GM21423 (cell line): Measurements from ENCODE around the gene MRPS12.
"Not testable (repeated sequence)": the region's sequence is repeated elsewhere in the genome, so short reads cannot be mapped to it uniquely, and the experiment has no call there.

Source experiments
- ATAC-seq: cut with Tn5 transposase; IDR thresholded peaks from one replicate; pipeline ENCODE4 v1.9.1; 2021; ENCODE audit warnings: mild to moderate bottlenecking, moderate library complexity; ENCODE audit not compliant: unreplicated experiment

Gene MRPS12

GRCh38 chr19:38930776-38931520 is at the start of gene MRPS12:
Gene MRPS12 (plus strand): TSS chr19:38930944. CDS start chr19:38931295, 351 bp downstream.
- ATAC-seq: peak; percentile 92

DNA sequence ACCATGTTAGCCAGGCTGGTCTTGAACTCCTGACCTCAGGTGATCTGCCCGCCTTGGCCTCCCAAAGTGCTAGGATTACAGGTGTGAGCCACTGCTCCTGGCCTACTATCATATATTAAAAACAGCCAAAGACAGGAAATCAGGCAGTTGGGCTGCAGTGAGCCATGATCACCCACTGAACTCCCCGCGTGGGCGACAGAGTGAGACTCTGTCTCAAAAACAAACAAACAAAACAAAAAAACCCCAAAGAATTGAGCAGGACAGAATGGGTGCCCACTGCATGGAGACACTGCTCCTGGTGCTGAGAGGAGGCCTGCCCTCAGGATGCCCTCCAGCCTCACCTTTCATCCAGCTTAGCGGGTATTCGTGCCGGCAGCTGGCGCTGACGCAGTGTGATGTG is 47.5 kb upstream of the MRPS12 start:
- ATAC-seq: no peak

DNA sequence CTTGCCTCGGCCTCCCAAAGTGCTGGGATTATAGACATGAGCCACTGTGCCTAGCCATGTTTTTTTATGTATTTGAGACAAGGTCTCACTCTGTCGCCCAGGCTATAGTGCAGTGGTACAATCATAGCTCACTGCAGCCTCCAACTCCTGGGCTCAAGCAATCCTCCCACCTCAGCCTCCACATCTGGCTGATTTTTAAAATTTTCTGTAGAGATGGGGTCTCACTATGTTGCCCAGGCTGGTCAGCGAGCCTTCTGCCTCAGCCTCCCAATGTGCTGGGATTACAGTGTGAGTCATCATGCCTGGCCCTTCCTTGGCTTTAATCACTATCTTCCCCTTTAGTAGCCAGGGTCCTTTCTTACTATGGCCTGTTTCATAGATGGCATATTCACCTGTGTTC is 46.1 kb upstream of the MRPS12 start:
- not testable (repeated sequence) for ATAC-seq

DNA sequence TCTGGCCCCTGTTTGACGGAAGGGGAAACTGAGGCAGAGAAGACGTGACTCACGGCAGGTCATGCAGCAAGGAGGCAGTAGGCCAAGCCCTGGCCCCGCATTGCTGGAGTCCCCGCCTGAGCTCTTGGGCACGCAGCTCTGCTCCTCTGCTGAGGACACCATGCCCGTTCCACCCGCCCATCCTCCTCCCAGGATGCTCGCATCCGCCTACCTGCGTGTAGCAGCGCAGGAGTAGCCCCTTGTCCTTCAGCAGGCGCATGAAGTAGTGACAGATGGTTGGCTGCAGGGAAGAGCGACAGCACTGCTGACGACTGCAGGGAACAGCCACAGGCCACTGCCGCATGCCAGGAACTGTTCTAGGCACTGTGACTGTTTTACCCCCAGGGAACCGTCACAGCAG is 41.9 kb upstream of the MRPS12 start:
- no peak for ATAC-seq

DNA sequence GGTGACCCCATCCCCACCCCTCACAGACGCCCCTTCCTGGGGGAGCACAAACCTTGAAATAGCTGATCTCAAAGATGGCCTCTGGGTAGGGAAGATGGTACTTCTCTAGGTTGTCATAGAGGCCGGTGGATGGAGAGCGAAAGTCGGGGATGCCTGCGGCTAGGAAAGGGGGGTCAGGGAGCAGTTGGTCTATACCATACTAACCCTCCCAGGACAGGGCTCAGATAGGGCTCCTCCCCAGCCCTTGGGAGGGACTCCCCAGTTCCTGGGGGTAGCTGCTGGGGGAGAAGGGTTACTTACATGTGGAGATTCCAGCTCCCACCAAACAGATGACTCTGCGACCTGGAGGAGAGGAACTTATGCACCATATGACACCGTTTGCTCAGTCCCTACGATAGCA is 40.9 kb upstream of the MRPS12 start:
- ATAC-seq: no peak

DNA sequence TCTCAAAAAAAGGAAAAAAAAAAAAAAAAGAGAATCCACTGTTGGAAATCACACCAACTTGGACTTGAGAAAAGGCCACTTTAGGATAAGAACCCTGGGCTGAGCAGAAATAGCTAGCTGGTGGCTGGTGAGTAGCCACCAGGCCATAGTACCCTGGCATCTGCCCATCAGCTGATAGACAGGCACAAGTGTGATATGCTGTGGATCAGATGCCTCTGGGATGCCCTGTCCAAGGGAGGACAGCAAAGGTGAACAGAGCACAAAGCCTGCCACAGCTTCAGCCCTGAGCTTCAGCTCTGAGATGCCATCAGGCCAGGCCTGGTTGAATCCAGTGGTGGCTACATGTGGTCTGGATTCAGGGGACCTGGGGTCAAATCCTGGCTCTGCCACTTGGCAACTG is 40.1 kb upstream of the MRPS12 start:
- no peak for ATAC-seq

- ATAC-seq: no peak
Observed at GRCh38 chr19:38891771-38892170, 39.0 kb upstream of the MRPS12 start.

GRCh38 chr19:38892841-38893240 is 37.9 kb upstream of the MRPS12 start:
- ATAC-seq: no peak

DNA sequence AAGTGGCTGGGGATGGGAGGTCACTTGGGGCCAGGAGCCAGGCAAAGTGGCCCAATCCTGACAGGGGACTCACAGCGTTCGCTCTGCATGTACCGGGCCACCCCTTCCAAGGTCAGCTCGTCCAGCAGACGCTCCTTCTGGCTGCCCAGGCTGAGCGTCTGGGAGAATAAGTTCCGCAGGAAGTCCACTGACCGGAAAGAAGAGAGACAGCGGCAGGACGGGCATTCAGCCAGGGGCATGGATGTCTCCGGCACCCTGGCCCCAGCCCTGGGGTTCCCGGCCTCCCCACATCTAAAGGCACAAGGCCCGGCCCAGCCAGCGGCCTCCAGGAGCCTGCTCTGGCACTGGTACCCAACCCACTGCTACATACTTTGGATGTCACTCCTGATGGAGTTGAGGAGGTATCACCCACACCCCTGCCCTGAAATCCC is 37.4 kb upstream of the MRPS12 start:
- ATAC-seq: no peak

DNA sequence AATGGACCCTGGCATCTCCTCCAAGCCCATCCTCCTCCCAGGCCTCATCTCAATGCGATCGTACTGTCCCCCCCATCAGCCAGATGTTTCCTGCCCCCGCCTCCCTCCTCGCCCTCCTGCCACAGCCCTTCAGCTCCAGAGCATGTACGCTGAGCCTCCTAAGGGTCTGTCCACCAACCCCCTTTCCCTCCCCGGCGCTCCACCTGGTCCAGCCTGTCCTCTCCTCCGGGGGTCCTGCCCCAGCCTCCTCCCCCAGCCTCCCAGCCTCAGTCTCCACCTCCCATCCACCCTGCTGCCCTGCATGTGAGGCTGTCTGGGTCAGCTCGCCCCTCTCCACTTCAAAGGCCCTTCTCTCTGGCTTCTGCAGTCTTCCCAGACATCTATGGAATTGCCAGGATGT is 35.8 kb upstream of the MRPS12 start:
- ATAC-seq: no peak

DNA sequence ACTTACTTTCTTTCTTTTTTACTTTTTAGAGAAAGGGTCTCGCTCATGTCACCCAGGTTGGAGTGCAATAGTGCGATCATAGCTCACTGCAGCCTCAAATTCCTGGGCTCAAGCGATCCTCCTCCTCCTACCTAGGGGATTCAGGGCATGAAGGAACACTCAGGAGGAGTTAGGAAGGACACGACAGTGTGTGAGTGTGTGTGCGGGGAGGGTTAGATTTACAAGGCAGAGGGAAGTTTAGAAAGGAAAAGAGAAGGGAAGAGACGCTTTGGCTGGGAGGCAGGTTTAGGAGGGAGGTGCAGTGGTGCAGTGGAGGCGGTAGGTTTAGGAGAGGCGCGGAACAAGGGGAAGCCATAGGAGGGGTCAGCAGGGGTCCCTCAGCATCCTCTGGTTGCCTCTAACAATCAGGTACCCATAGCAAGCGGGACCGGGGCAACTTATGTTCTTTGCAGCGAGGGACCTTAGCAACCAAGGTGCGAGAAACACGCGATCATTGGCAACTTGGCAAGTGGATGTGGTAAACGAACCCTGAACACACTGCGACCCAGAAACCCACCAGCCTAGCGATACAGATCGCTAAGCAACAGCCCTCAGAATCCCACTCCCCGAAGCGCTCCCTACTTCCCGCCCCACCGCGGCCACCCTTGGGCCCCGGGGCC is 31.8 kb upstream of the MRPS12 start:
- ATAC-seq: no peak

DNA sequence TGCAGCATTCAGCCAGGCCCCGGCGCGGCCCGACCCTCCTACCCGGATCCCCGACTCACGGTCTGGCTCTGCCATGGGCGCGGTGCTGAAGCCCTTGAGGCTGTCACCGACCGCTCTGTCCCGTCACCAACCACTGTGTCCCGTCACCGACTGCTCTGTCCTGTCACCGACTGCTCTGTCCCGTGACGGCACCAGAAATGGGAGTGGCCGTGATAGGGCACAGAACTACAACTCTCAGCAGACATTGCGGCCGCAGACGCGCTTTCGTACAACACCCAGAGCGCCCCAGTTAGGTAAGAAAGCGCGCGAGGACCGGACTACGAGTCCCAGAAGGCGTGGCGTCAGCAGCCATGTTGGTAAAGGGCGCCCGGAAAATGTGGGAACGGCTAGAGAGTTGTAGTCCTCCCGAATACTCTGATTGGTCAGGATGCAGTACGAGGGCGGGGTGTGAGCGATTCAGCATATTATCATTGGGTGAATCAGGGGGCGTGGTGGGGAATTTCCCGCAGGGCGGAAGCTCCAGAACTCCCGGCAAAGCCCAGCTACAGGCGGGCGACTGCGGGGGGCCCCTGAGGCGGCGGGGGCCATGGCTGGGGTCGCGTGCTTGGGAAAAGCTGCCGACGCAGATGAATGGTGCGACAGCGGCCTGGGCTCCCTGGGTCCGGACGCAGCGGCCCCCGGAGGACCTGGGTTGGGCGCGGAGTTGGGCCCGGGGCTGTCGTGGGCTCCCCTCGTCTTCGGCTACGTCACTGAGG is 31.1 kb upstream of the MRPS12 start, which contains the start of the genes NFKBIB and SIRT2:
TSS of gene NFKBIB (plus strand) at position 523 of the 755 bp plus-strand sequence. CDS start at position 587, 64 bp downstream.
TSS of gene SIRT2 (minus strand) at position 172 of the 755 bp plus-strand sequence. CDS start at position 75, 97 bp downstream.
- ATAC-seq: peak; percentile 91

DNA sequence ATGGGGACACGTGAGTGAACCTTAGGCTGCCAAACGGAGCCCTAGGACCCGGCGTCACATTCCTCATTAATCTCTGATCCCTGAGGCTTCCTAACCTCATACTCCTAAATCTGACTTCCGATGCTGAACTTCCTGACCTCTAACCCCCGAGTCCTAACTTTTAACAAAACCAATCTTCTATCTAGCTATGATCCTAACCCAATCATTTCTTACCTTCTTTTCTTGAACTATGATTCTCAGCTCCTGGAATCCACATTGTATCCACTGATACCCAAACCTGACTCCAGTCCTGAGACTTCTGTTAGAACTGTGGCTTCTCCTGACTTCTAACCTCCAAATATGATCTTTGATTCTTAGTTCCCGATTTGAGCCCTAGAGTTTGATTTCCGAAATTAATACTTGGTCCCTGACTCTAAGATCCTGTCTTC is 30.5 kb upstream of the MRPS12 start:
- no peak for ATAC-seq

DNA sequence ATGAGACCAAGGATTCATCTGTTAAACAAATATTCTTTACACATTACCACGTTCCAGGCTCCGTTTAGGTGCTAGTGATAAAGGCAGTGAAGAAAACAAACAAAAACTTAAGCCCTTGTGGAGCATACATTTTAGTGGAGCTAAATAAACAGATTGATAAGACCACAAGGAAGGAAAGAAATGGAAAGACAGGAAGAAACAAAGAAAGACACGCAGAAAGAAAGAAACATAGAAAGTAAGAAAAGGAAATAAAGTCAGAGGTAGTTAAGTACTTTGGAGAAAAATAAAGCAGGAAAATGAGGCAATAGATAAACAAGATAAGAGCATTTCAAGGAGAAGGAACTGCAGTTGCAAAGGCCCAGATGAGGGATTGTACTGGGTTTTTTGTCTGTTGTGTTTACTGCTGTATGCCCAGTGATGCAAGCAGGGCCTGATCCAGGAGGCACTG is 30.0 kb upstream of the MRPS12 start:
- no peak for ATAC-seq

- ATAC-seq: no peak
Observed at GRCh38 chr19:38901683-38902082, 29.1 kb upstream of the MRPS12 start.

DNA sequence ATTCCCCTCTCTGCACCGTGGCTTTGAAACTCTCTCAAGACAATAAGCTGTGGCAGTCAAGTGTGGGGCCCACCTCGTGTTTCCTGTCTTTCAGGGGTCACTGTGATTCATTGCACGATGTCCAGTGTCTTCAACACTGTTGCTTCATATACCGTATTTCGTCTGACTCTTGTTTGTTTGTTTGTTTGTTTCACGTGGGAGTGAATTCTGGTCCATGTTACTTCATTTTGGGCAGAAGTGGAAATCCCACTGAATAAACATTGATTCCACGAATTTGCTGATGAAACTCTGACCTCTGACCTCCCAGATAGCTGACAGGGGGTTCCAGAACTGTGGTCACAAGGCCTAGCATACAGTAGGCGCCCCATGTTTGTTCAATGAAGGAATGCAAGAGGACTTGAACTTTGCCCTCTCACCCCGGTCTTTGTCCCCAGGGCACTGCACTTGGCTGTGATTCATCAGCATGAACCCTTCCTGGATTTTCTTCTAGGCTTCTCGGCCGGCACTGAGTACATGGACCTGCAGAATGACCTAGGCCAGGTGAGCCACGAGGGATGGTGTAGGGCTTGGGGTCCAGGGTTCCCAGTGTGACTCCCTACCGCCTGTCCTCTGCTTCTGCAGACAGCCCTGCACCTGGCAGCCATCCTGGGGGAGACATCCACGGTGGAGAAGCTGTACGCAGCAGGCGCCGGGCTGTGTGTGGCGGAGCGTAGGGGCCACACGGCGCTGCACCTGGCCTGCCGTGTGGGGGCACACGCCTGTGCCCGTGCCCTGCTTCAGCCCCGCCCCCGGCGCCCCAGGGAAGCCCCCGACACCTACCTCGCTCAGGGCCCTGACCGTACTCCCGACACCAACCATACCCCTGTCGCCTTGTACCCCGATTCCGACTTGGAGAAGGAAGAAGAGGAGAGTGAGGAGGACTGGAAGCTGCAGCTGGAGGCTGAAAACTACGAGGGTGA is 25.9 kb upstream of the MRPS12 start:
- no peak for ATAC-seq

DNA sequence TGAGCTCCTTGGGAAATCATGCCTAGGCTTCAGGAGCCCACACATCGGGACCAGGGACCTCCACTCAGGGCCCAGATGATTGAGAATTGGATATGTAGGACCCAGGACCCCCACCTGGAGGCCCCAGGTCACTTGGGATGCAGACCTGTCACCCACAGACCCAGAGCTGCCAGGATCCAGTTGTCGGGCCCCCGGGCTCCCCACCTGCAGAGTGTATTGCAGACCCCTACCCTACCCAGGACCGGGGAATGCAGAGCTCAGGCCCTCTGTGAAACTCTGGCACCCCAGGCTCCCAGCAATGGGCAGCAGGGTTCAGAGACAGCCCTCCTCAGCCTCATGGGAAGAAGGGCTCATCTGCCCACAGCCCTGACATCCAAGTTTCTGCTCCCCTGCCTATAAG is 25.1 kb upstream of the MRPS12 start:
- no peak for ATAC-seq

DNA sequence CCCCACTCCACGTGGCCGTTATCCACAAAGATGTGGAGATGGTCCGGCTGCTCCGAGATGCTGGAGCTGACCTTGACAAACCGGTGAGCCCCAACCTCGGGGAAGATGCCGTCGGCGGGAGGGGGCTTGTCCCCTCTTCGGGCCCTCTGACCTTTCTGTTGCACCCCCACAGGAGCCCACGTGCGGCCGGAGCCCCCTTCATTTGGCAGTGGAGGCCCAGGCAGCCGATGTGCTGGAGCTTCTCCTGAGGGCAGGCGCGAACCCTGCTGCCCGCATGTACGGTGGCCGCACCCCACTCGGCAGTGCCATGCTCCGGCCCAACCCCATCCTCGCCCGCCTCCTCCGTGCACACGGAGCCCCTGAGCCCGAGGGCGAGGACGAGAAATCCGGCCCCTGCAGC is 23.5 kb upstream of the MRPS12 start:
- no peak for ATAC-seq

DNA sequence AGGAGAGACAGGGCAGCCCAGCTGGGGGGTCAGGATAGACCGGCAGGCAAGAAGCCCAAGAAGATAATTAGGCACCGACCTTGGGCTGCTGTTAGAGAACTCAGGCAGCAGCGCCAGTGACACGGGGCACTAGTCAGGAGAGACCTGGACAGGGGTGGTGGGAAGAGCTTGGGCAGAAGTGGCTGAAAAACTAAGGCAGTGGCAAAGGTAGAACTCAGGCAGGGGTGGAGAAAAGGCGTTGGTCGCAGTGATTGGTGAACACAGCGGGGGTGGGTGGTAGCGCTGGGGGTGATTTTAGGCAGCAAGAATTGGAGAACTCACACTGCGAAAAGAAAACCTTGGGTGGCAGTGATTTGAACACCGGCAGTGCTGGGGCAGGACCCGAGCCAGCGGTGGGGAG is 23.1 kb upstream of the MRPS12 start:
- no peak for ATAC-seq

DNA sequence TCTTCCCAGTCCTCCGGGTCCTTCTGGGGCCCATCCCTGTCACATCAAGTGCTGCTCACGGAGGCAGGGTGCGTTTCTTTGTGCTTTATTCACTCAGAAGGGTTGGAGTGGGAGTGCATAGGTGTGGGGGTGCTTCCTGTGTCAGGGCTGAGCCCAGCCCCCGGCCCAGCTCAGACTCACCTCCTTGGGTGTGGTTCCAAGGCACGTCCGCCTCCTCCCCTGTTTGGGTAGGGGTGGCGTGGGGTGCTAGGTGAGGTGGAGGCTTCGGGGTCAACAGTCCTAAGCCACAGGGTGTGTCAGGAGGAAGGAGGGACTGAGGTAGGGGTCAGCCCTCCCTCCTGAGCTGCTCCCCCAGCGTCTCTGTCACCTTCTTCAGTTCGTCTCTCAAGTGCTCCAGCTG is 21.8 kb upstream of the MRPS12 start:
- no peak for ATAC-seq
